ENCODE data around the gene PALD1.

Gene PALD1

GRCh38 chr10:70515035-70515667 lies 36.6 kb downstream of the PALD1 start:
- Histone ChIP-seq H3K4me3 (ENCODE audit: insufficient read depth, low read depth, low read length, poor library complexity, severe bottlenecking) (no peak overlapping the region), H3K9me3 (ENCODE audit: control insufficient read depth, low read length) (no peaks in the 10 kb centered on the region), H3K36me3 (ENCODE audit: control insufficient read depth, insufficient read depth, low read length) (no peaks in the 10 kb centered on the region), H3K4me1 (ENCODE audit: control insufficient read depth, insufficient read depth, low read length, poor library complexity, severe bottlenecking) (no peaks in the 10 kb centered on the region), H3K27ac (ENCODE audit: insufficient read depth, low read length, poor library complexity, severe bottlenecking) (no peak overlapping the region), H3K27me3 (replicated peaks; ENCODE audit: control insufficient read depth, insufficient read depth, low read length, poor library complexity, severe bottlenecking) (no peaks in the 10 kb centered on the region)
- DNase-seq, result no peak

DNA sequence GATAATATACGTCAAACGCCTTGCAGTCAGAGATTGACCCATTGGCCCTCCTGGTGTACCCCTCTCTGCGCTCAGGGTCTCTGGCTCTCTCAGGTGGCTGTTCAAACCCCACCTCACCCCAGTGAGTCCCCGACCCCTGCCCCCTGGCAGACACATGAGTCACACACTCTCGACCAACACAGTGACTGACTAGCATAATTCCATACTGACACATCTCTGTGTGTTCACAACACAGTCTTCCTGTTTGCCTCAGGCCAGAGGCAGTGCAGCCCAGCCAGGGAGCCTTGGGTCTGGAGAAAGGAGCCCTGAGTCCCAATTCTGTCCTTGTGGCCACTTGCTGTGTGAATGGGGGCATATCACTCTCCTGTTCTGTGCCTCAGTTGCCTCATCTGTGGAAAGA lies 40.1 kb downstream of the PALD1 start:
- Histone ChIP-seq H3K4me1 (ENCODE audit: control insufficient read depth, insufficient read depth, low read length, poor library complexity, severe bottlenecking) (no peaks in the 10 kb centered on the region), H3K27me3 (replicated peaks; ENCODE audit: control insufficient read depth, insufficient read depth, low read length, poor library complexity, severe bottlenecking) (no peaks in the 10 kb centered on the region), H3K27ac (ENCODE audit: insufficient read depth, low read length, poor library complexity, severe bottlenecking) (no peak overlapping the region), H3K9me3 (ENCODE audit: control insufficient read depth, low read length) (no peaks in the 10 kb centered on the region), H3K4me3 (ENCODE audit: insufficient read depth, low read depth, low read length, poor library complexity, severe bottlenecking) (no peak overlapping the region), H3K36me3 (ENCODE audit: control insufficient read depth, insufficient read depth, low read length) (no peaks in the 10 kb centered on the region)
- no peak for DNase-seq

DNA sequence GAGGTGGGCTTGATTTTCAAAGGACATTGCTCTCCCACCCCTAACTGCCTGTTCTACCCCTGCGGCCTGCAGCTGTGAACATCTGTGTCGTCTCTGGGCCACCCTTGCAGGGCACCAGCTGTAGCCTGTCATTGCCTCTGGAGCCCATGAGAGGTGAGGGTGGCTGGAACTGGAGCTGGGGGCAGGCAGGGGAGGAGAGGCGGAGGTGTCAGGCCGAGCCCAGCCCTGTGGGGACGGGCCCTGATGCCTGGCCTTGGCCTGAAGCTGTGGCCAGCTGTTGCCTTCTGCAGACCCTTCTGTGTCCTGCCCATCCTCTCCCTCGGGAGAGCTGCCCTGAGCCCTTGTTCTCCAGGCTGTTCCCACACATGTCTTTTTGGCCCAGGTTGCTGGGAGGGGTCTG lies 44.5 kb downstream of the PALD1 start:
- Histone ChIP-seq H3K36me3 (ENCODE audit: control insufficient read depth, insufficient read depth, low read length) (no peaks in the 10 kb centered on the region), H3K4me3 (ENCODE audit: insufficient read depth, low read depth, low read length, poor library complexity, severe bottlenecking) (no peak overlapping the region), H3K9me3 (ENCODE audit: control insufficient read depth, low read length) (no peaks in the 10 kb centered on the region), H3K27ac (ENCODE audit: insufficient read depth, low read length, poor library complexity, severe bottlenecking) (no peak overlapping the region), H3K4me1 (ENCODE audit: control insufficient read depth, insufficient read depth, low read length, poor library complexity, severe bottlenecking) (no peaks in the 10 kb centered on the region), H3K27me3 (replicated peaks; ENCODE audit: control insufficient read depth, insufficient read depth, low read length, poor library complexity, severe bottlenecking) (no peaks in the 10 kb centered on the region)
- DNase-seq, result no peak

GRCh38 chr10:70523549-70523948 lies 45.0 kb downstream of the PALD1 start:
- H3K4me1 ChIP-seq (ENCODE audit: control insufficient read depth, insufficient read depth, low read length, poor library complexity, severe bottlenecking), result no peaks in the 10 kb centered on the region
- no peak overlapping the region for H3K27ac ChIP-seq (ENCODE audit: insufficient read depth, low read length, poor library complexity, severe bottlenecking)
- H3K9me3 ChIP-seq (ENCODE audit: control insufficient read depth, low read length), result no peaks in the 10 kb centered on the region
- H3K4me3 ChIP-seq (ENCODE audit: insufficient read depth, low read depth, low read length, poor library complexity, severe bottlenecking), result no peak overlapping the region
- no peak for DNase-seq
- no peaks in the 10 kb centered on the region for H3K27me3 ChIP-seq (replicated peaks; ENCODE audit: control insufficient read depth, insufficient read depth, low read length, poor library complexity, severe bottlenecking)
- H3K36me3 ChIP-seq (ENCODE audit: control insufficient read depth, insufficient read depth, low read length), result no peaks in the 10 kb centered on the region

DNA sequence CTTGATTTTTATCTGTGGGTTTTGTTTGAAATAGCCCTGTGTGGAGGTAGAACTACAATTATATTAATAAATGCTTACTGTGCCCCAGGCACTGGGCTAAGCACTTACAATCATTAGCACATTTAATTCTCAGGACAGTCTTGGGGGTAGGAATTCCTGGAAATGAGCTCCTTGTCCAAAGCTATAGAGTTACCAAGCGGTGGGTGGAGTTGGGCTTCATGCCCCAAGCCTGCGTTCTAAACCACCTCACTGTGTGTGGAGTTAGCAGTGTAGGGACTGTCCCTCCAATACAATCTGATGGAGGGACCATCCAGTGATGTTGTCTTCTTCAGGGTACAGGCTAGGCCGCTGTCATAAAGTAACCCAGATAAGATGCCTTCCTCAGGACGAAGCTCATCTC lies 49.7 kb downstream of the PALD1 start:
- no peak for DNase-seq
- Histone ChIP-seq H3K36me3 (ENCODE audit: control insufficient read depth, insufficient read depth, low read length) (no peaks in the 10 kb centered on the region), H3K9me3 (ENCODE audit: control insufficient read depth, low read length) (no peaks in the 10 kb centered on the region), H3K27ac (ENCODE audit: insufficient read depth, low read length, poor library complexity, severe bottlenecking) (no peak overlapping the region), H3K4me3 (ENCODE audit: insufficient read depth, low read depth, low read length, poor library complexity, severe bottlenecking) (no peak overlapping the region), H3K4me1 (ENCODE audit: control insufficient read depth, insufficient read depth, low read length, poor library complexity, severe bottlenecking) (no peaks in the 10 kb centered on the region), H3K27me3 (replicated peaks; ENCODE audit: control insufficient read depth, insufficient read depth, low read length, poor library complexity, severe bottlenecking) (no peaks in the 10 kb centered on the region)

GRCh38 chr10:70528741-70529362 lies 50.3 kb downstream of the PALD1 start:
- no peak overlapping the region for H3K4me3 ChIP-seq (ENCODE audit: insufficient read depth, low read depth, low read length, poor library complexity, severe bottlenecking)
- H3K9me3 ChIP-seq (ENCODE audit: control insufficient read depth, low read length), result no peaks in the 10 kb centered on the region
- H3K27me3 ChIP-seq (replicated peaks; ENCODE audit: control insufficient read depth, insufficient read depth, low read length, poor library complexity, severe bottlenecking), result no peaks in the 10 kb centered on the region
- H3K36me3 ChIP-seq (ENCODE audit: control insufficient read depth, insufficient read depth, low read length), result no peaks in the 10 kb centered on the region
- no peaks in the 10 kb centered on the region for H3K4me1 ChIP-seq (ENCODE audit: control insufficient read depth, insufficient read depth, low read length, poor library complexity, severe bottlenecking)
- no peak overlapping the region for H3K27ac ChIP-seq (ENCODE audit: insufficient read depth, low read length, poor library complexity, severe bottlenecking)
- DNase-seq, result no peak

DNA sequence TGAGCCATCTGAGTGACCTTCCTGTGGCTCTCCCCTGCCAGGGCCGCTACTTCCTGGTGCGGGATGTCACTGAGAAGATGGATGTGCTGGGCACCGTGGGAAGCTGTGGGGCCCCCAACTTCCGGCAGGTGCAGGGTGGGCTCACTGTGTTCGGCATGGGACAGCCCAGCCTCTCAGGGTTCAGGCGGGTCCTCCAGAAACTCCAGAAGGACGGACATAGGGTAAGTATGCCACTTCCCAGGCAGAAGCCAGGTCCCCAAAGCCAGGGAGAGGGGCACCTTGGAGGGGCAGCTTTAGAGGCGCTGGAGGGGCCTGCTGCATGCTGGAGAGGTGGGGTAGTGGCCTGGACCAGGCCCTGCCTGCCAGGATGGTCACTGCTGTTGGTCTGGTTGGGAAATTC lies 51.3 kb downstream of the PALD1 start:
- H3K4me3 ChIP-seq (ENCODE audit: insufficient read depth, low read depth, low read length, poor library complexity, severe bottlenecking), result no peak overlapping the region
- no peak for DNase-seq
- H3K27me3 ChIP-seq (replicated peaks; ENCODE audit: control insufficient read depth, insufficient read depth, low read length, poor library complexity, severe bottlenecking), result no peaks in the 10 kb centered on the region
- no peaks in the 10 kb centered on the region for H3K36me3 ChIP-seq (ENCODE audit: control insufficient read depth, insufficient read depth, low read length)
- no peaks in the 10 kb centered on the region for H3K4me1 ChIP-seq (ENCODE audit: control insufficient read depth, insufficient read depth, low read length, poor library complexity, severe bottlenecking)
- H3K27ac ChIP-seq (ENCODE audit: insufficient read depth, low read length, poor library complexity, severe bottlenecking), result no peak overlapping the region
- no peaks in the 10 kb centered on the region for H3K9me3 ChIP-seq (ENCODE audit: control insufficient read depth, low read length)

GRCh38 chr10:70530315-70530714 lies 51.7 kb downstream of the PALD1 start:
- H3K36me3 ChIP-seq (ENCODE audit: control insufficient read depth, insufficient read depth, low read length), result no peaks in the 10 kb centered on the region
- no peaks in the 10 kb centered on the region for H3K4me1 ChIP-seq (ENCODE audit: control insufficient read depth, insufficient read depth, low read length, poor library complexity, severe bottlenecking)
- no peak for DNase-seq
- no peaks in the 10 kb centered on the region for H3K9me3 ChIP-seq (ENCODE audit: control insufficient read depth, low read length)
- H3K27me3 ChIP-seq (replicated peaks; ENCODE audit: control insufficient read depth, insufficient read depth, low read length, poor library complexity, severe bottlenecking), result no peaks in the 10 kb centered on the region
- no peak overlapping the region for H3K4me3 ChIP-seq (ENCODE audit: insufficient read depth, low read depth, low read length, poor library complexity, severe bottlenecking)
- no peak overlapping the region for H3K27ac ChIP-seq (ENCODE audit: insufficient read depth, low read length, poor library complexity, severe bottlenecking)

GRCh38 chr10:70532554-70533188 lies 54.1 kb downstream of the PALD1 start:
- no peaks in the 10 kb centered on the region for H3K36me3 ChIP-seq (ENCODE audit: control insufficient read depth, insufficient read depth, low read length)
- no peak overlapping the region for H3K27ac ChIP-seq (ENCODE audit: insufficient read depth, low read length, poor library complexity, severe bottlenecking)
- no peaks in the 10 kb centered on the region for H3K4me1 ChIP-seq (ENCODE audit: control insufficient read depth, insufficient read depth, low read length, poor library complexity, severe bottlenecking)
- DNase-seq, result no peak
- no peaks in the 10 kb centered on the region for H3K9me3 ChIP-seq (ENCODE audit: control insufficient read depth, low read length)
- no peak overlapping the region for H3K4me3 ChIP-seq (ENCODE audit: insufficient read depth, low read depth, low read length, poor library complexity, severe bottlenecking)
- no peaks in the 10 kb centered on the region for H3K27me3 ChIP-seq (replicated peaks; ENCODE audit: control insufficient read depth, insufficient read depth, low read length, poor library complexity, severe bottlenecking)

DNA sequence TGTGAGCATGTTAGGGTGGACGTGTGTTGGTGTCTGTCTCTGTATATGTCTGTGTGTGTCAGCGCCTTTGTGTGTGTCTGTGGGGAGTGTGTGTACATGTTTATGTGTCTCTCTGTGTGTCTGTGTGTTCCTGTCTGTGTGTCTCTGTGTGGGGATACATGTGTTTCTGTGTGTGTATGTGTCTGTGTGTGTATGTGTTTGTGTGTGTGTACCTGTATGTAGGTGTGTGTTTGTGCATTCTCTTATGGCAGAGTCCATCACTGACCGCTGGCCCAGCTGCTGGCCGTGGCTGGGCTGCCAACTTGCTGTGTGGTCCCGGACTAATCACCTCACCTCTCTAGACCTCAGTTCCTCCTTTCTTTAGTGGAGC lies 54.6 kb downstream of the PALD1 start:
- DNase-seq, result no peak
- Histone ChIP-seq H3K27ac (ENCODE audit: insufficient read depth, low read length, poor library complexity, severe bottlenecking) (no peak overlapping the region), H3K4me3 (ENCODE audit: insufficient read depth, low read depth, low read length, poor library complexity, severe bottlenecking) (no peak overlapping the region), H3K4me1 (ENCODE audit: control insufficient read depth, insufficient read depth, low read length, poor library complexity, severe bottlenecking) (no peaks in the 10 kb centered on the region), H3K9me3 (ENCODE audit: control insufficient read depth, low read length) (no peaks in the 10 kb centered on the region), H3K36me3 (ENCODE audit: control insufficient read depth, insufficient read depth, low read length) (no peaks in the 10 kb centered on the region), H3K27me3 (replicated peaks; ENCODE audit: control insufficient read depth, insufficient read depth, low read length, poor library complexity, severe bottlenecking) (no peaks in the 10 kb centered on the region)
